ENCODE data around the gene EPN3. TPM values are rescaled to one million over a fixed set of nuclear protein-coding genes. Genes with fewer than 3 reads are reported as not detected.
A peak's percentile ranks its signal among the peaks of the same experiment; 100 is the strongest.

EPN3 gene
- 0.22 TPM in 1 of 2 replicates, not detected in the other for total RNA-seq

DNA sequence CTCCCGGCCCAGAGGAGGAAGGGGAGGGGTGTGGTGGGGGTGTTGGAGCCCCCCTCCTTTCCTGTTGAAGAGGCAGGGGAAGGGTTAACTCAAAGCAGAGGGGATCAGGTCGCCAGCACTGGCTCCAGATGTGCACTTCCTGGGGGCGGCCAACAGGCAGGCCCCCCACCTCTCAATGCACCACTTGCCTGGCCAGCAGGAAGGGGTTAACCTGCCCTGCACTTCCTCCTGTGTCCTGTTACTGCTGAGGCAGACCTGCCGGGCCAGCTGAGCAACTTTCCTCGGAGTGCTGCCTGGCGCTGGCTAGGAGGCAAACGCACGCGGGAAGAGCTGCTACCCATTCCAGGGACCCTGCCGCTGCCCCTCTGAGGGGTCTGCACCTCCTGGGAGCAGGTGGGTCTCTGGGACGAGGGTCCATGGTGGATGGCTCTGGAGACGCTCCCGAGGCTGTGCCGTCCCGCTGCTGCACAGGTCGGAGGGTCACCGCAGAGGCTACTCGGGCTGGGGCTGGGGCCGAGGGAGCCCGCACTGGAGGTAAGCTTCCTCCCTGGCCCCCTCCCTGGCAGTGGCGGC, at the start of gene EPN3:
EPN3 (plus strand) TSS at position 284 of the 573 bp plus-strand sequence. CDS start 3,822 bp downstream, outside the sequence.
- DNase-seq (ENCODE audit: low read depth in 2 of 2): no peak

DNA sequence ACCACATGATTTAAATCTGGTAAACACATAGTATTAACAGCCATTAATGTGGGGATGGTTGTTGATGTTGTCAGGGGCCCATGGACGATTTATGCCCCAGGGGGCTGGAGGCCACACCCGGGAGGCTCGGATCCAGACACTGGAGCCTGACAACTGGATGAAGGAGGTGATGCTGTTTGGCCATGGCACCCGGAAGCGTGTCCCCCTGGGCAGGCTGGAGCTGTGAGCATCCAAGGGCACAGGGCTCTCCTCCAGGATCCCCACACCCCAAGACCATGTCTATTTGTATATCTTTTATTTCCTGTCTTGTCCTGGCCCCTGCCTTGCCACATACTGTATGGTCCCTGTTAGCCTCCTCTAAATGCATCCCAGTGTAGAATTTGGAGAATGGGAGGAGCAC, 49.3 kb upstream of the EPN3 start:
- DNase-seq (ENCODE audit: low read depth in 2 of 2): no peak

DNA sequence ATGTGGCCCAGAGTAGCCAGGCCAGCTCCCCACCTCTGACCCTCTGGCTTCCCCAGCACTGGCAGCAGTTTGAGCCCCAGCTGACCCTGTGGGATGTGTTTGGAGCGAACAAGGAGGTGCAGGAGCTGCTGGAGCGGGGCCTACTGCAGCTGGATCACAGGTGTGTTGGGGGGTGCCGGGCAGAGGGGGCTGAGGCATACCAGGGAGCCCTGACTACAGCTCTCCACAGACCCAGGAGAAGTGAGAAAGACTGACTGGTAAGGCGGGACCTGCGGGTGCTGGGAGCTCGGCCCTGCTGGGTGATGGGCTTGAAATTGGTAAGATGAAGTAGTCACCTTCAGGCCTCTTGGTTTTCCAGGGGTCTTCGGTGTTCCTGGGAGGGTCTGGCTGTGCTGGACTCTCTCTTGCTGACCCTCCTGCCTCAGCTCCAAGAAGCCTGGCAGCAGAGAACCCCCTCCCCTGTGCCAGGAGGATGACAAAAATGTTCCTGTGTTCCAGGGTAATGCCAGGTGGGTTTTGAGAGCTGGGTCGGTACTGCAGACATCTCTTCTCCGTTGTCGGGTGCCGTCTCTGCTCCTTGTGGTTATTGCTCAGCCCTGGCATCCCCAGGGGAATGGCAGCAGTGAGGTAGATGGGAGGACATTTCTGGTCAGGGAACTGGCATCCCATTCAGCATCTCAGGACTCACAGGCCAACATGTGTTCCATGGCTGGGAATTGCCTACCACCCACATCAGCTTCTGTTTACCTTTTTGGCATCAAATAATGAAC, 48.0 kb upstream of the EPN3 start:
- DNase-seq (ENCODE audit: low read depth in 2 of 2): no peak

DNA sequence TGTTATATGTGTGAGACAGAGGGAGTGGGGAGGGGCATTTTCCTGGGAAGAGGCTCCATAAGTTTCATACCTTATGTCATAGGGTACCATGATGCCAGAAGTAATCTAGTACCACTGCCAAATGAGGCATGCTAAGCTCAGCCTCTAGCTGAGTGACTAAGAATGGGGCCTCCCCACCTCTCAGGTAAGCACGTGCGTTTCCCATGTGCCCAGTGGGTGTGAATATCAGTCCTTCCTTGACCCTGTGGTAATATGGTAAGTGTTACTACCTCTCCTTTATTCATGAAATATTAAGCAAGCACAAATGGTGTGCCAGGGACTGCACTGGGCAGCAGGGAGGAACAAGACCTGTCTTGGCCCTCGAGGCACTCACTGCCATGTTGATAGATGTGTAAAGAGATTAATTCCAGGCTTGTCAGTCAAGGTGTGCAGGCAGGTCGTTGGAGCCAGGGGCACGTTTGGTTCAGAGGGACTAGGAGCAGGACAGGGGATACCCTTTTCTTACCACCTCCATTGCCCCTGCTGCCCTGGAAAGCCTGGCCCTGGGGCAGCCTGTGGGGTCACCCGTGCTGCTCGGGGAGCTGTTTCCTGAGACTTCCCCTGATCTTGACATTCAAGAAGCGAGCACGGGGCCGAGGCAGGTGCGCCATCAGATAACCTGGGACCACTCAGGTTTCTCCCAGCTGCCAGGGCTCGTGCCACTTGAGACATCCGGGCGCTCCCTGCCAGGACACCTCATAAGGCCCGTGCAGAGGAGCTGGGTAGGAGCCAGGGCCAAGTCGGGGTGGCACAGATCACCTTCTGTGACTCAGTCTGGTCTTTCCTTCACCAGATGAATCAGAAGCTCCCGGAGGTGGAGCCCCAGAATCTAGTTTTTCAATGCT, 45.1 kb upstream of the EPN3 start:
- peak in 1 of 2 donors; percentile 46 for DNase-seq (ENCODE audit: low read depth in 2 of 2)

DNA sequence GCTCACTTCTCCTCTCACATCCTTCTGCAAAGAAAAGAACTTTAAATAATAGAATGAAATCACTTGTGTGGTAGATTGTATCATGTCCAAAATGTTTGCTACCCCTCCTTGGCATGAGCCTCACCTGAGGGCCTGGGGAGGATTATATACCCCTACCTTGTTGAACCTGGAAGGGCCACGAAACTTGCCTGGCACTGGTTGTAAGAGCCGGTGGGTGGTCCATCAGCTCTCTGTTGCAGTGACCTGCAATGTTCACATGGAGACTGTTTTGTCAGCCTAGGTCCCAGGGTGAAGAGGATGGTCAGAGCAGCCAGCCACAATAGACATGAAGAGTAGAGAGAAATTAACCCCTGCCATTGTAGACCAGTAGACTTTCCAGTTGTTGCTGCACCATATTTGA, 43.7 kb upstream of the EPN3 start:
- DNase-seq (ENCODE audit: low read depth in 2 of 2): no peak

DNA sequence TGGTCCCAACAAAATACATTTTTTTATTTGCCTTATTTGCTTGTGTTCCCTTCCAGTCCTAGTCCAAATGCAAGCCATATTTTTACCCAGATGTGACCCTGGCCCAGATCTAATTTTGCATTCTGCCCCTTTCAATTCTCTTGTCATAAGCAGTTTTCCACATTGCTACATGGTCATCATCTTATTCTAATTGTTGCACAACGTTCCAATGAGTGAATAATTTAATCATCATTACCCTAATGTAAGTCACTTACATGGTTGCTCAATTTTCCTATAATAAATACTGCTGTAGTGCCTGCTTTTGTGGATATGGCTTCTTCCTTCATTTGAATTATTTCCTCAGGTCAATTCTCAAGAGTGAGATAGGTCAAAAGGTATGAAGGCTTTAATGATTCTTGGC, 41.0 kb upstream of the EPN3 start:
- DNase-seq (ENCODE audit: low read depth in 2 of 2): no peak

DNA sequence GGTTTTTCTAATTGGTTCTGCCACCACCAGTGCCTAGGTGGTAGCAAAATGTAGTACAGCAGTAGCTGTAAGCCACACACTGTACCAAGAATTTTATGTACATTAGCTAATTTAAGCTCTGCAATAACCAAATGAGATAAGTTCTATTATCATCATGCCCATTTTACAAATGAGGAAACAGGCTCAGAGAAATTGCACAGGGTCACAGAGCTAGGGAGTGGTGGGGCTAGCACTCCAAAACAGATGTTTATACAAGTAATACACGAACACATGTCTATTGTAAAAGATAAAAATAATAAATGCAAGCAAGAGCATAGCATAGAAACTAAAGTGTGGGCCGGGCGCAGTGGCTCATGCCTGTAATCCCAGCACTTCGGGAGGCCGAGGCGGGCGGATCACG, 40.3 kb upstream of the EPN3 start:
- no peak for DNase-seq (ENCODE audit: low read depth in 2 of 2)

DNA sequence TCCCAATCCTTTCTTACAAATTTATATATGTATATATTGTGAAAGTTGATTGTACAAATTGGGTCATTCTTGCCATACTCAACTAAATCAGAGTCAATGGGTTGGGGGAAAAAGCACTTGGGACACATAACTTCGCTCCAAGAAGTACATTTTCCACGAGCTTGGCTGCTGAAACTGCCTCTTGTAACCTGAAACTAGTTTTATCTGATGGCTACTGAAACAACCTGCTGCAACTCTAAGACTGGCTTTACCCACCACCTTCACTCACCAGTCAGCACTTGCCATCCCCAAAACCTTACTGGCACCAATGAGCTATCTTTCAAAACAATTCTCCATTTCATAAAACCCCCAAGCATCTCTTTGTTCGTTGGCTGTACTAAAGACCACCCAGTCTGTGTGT, 38.8 kb upstream of the EPN3 start:
- no peak for DNase-seq (ENCODE audit: low read depth in 2 of 2)

DNA sequence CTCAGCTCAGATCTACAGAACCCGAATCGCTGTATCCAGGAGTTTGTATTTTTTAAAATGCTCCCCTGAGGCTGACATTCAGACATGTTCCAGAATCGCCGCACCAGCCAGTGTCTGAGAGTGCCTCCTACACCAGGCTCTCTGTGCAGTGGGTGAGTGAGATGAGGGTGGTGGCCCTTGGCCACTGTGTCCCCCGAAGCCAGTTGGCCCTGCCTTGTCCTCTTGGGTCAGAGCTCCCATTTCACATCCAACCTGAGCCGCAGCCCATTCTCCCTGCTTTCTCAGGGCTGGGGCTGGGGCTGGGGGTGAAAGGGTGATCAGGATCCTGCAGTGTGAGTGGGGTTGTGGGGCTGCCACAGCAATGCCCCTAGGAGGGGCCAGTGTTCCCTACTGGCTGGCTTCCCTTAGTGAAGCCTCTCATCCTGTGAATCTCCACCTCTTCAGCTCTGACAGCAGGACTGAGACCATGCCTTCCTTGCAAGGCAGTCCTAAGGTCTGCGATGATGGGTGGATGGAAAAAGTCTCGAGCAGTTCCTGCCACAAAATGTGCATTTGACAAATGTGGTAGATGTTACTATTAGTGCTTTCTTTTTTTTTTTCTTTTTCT, 37.2 kb upstream of the EPN3 start:
- DNase-seq (ENCODE audit: low read depth in 2 of 2): no peak

DNA sequence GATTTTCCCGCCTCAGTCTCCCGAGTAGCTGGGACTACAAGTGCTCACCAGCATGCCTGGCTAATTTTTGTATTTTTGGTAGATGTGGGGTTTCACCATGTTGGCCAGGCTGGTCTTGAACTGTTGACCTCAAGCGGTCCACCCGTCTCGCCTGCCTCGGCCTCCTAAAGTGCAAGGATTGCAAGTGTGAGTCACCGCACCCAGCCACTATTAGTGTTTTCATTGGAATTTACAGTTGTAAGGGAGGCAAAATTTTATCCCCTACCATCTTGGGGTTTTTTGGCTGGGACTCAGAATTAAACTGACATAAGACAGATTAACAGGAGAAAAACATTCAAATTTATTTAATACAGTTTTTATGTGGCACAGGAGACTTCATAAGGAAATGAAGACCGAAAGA, 36.6 kb upstream of the EPN3 start:
- no peak for DNase-seq (ENCODE audit: low read depth in 2 of 2)

DNA sequence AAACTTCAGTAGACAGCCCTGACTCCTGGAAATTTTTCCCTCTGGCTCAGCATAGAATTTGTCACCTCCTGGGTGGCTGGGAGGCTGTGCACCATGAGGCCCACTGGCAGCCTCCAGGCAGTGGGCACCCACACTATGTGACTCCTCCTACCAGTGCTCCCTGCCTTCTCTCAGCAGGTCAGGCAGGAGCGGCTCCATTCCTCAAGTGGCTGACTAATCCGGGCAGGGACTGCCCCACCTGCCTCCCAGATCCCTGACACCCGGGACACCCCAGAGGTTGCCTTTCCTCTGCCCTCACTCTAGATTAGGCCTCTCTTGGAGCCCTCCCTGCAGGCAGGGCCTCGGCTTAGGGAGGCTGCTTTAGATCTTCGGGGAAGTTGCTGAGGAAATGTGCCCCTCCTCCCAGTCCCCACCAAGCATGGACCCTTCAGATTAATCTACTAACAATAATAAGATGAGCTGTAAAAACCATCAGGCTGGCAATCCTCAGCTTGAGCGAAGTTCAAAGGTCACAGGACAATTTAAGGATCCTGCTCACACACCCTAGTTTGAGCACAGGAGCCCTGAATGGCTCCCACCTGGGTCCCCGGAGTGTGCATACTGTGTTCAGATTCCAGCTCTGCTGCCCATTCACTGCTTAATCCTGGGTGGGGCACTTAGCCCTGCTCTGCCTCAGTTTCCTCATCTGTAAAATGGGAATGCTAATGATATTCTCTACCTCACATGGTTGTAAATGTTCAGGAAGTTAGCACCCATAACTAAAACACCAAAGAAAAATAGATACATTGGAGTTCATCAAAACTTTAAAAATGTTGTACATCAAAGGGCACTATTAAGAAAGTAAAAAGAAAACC, 34.3 kb upstream of the EPN3 start:
- no peak for DNase-seq (ENCODE audit: low read depth in 2 of 2)

DNA sequence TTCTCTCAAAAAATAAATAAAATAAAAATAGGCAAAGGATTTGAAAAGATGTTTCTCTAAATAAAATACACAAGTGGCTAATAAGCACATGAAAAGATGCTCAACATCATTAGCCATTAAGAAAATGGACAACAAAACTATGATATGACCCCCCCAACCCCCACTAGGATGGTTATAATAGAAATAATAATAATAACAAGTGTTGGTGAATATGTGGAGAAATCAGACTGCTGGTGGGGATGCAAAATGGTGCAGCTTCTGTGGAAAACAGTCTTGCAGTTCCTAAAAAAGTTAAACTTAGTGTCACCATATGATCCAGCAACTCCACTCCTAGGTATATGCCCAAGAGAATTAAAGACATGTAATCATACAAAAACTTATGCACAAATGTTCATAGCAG, 33.3 kb upstream of the EPN3 start:
- no peak for DNase-seq (ENCODE audit: low read depth in 2 of 2)

DNA sequence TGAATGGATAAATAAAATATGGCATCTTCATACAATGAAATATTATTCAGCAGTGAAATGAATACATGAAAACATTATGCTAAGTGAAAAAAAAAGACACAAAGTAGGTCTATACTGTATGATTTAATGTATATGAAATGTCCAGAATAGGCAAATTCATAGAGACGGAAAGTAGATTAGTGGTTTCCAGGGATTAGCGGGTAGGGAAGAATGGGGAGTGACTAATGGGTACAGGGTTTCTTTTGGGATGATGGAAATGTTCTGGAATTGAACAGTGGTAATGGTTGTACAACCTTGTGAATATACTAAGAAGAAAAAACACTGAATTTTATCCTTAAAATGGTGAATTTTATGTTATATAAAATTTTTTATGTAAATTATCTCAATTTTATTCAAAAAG, 32.8 kb upstream of the EPN3 start:
- DNase-seq (ENCODE audit: low read depth in 2 of 2): no peak

DNA sequence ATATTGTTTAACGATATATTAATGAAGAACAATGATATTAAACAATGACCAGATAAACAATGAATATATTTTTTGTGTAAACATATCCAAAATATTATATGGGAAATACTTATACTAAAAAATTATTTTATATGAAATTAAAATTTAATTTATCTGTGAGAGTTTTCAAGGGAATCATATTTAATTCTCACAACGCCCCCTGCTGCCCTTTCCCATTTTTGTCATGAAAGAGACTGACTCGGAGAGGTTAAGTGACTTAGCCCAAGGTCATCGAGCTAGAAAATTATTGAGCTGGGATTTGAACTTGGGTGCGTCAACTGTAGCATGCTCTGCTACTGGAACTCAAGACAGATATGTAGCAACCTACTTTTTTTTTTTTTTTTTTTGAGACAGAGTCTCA, 31.5 kb upstream of the EPN3 start:
- peak; percentile 34 to 59 for DNase-seq (ENCODE audit: low read depth in 2 of 2)

DNA sequence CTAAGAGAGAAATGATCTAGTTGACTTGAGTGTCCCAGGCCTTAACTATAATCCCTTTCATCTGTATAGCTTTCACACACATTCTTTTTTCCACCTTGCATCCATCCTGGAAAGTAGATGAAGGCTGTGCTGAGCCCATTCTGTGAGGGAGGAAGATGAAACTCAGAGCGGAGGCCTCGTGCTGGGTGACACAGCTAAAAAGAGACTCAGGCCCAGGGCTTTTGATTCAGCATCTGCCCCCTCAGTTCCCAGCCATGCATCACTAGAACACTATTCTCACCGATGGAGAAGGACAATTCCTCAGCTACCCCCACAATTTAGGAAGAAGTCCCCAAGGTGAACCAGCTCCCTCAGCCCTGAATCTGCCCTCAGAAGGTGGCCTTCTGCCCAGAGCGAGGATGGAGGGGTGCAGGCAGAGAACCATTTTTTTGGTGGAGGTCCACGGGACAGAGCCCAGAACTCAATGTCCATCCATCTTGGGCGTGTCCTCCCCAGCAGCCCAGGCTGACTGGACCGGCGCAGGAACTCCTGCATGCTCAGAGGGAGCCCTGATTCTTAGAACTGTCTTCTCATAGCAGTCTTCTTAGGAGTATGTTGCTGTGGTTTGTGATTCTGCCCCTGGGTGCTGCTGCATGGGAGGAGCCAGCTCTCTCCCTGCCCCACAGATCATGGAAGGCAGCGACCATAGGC, 30.1 kb upstream of the EPN3 start:
- no peak for DNase-seq (ENCODE audit: low read depth in 2 of 2)

DNA sequence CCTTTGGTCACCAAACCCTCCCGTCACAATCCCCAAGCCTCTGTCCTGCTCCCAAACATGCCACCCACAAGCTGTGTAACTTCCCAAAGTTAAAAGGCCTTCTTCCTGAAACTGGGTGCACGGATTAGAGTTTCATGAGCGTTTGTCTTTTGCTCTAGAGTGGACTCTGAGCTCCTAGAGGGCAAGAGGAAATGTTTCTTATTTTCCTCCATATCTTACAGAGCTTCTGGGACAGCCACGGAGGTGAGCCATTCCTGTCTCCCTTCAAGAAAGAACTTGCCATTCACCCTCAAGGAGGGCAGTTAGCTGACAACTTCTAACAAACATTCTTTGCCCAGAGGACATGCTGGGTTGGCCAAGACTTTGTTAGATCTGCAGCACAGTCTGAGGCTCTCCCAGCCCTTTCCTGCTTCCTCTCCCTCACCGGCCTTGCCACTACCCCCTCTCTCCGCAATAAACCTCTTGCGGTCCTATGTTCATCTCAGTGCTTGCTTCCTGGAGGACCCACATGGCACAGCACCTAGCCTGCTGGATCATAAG, 26.9 kb upstream of the EPN3 start:
- DNase-seq (ENCODE audit: low read depth in 2 of 2): no peak

DNA sequence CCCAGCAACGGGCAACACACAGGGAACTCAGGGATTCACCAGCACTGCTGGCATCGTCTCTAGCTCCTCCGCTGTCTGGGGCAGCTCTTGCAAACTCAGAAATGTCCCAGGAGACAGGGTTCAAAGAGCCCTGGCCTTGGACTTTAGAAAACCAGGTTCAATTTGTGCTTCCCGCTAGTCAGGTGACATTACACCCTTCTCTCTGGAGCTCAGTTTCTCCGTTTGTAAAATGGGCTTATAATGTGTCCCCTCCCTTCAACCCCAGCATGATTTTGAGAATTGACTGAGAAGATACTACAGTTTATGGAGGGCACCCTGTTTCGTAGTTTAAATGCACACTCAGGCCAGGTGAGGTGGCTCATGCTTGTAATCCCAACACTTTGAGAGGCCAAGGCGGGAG, 26.2 kb upstream of the EPN3 start:
- DNase-seq (ENCODE audit: low read depth in 2 of 2): no peak

DNA sequence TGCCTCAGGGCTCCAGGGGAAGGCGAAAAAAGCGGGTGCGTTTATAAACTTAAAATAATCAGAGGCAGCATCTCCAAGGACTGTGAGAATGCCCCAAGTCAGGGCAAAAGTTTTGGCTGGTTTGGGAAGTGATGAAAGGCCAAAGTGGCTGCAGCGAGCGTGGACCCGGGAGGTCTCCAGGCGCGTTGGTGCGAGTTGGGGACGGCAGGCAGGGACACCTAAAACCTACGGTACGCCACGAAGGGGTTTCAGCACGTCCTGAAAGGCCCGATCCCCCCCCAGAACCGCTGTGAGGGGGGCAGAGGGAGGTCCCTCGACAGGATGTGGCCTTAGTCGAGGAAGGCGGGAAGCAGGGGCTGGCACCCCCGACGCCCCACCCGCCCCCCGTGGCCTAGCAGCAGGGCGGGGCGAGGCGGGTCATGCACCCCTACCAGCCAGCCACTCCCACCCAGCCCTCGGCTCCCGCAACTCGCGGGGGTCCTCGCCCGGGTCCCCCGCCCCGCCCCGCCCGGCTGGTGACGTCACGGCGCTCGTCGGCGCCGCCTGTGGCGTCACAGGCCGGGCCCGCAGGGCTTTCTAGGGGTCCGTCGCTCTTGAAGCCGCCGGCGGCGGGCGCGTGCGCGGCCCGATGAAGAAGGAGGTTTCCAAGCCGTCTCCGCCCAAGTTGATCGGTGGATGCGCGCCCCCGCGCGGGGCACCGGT, 24.5 kb upstream of the EPN3 start, which contains the start of gene MYCBPAP:
MYCBPAP (plus strand) TSS at position 569 of the 702 bp plus-strand sequence. CDS start 236 bp downstream, outside the sequence.
- peak; percentile 76 to 88 for DNase-seq (ENCODE audit: low read depth in 2 of 2)

Data from lung microvascular endothelial cell (primary cell).